K562 (cell line): ENCODE measurements around the gene DCTN5. TPM values are rescaled to one million over a fixed set of nuclear protein-coding genes. Genes with fewer than 3 reads are reported as not detected.

Source experiments
- CEBPB ChIP-seq: fragments of 450-650 bp; IDR thresholded peaks from 2 replicates; pipeline ENCODE4 v1.6.1; 2016; ENCODE audit warnings: missing genetic modification characterization, missing compliant biosample characterization
- CEBPG ChIP-seq, 3 experiments: fragments of 200-800 bp in 1 of 3; sonication (Bioruptor generic) in 1 of 3; sonication (generic) in 1 of 3; formaldehyde crosslinking in 1 of 3; IDR thresholded peaks in 2 of 3; conservative IDR thresholded peaks in 1 of 3; 2 replicates each; pipeline versions ENCODE4 v1.6.1 to v1.8.0; 2016 to 2022; ENCODE audit warnings: missing compliant biosample characterization in 2 of 3, missing genetic modification characterization in 2 of 3, mild to moderate bottlenecking in 1 of 3, missing genetic modification reagents in 1 of 3
- CSDE1 ChIP-seq, 2 experiments: fragments of 450-650 bp; IDR thresholded peaks; 2 replicates each; pipeline ENCODE4 v1.6.1; 2016; ENCODE audit warnings: mild to moderate bottlenecking in 1 of 2
- HIVEP1 ChIP-seq: fragments of 250-450 bp; sonication (Bioruptor Pico); IDR thresholded peaks from 2 replicates; pipeline ENCODE4 v1.4.0; 2020; ENCODE audit warnings: mild to moderate bottlenecking
- MAFK ChIP-seq: IDR thresholded peaks from 2 replicates; pipeline ENCODE4 v1.6.1; 2011; ENCODE audit warnings: low read length, improper control_type of control experiment
- MTA1 ChIP-seq: fragments of 450-650 bp; IDR thresholded peaks from 2 replicates; pipeline ENCODE4 v1.6.1; 2017; ENCODE audit warnings: borderline replicate concordance
- NR4A1 ChIP-seq, 2 experiments: fragments of 250-450 bp in 1 of 2; fragments of 450-650 bp in 1 of 2; sonication (Bioruptor Pico) in 1 of 2; IDR thresholded peaks; 2 replicates each; pipeline versions ENCODE4 v1.4.0 to v1.6.1; 2016 to 2020; ENCODE audit warnings: mild to moderate bottlenecking in 2 of 2, missing compliant biosample characterization in 1 of 2, missing genetic modification characterization in 1 of 2, moderate library complexity in 1 of 2
- PCBP2 ChIP-seq: fragments of 200-400 bp; formaldehyde crosslinking; IDR thresholded peaks from 2 replicates; pipeline ENCODE4 v1.6.1; 2018; ENCODE audit warnings: low read length, low read depth, mild to moderate bottlenecking, moderate library complexity; ENCODE audit not compliant: poor library complexity, severe bottlenecking
- SIRT6 ChIP-seq: IDR thresholded peaks from one replicate; pipeline ENCODE4 v1.6.1; 2012; ENCODE audit warnings: low read depth, mild to moderate bottlenecking, control low read depth, inconsistent platforms, low read length, moderate library complexity
- TRIM24 ChIP-seq, 2 experiments: fragments of 450-650 bp; IDR thresholded peaks; 2 replicates each; pipeline ENCODE4 v1.6.1; 2016
- ZC3H4 ChIP-seq: sonication (generic); formaldehyde crosslinking; IDR thresholded peaks from 2 replicates; pipeline ENCODE4 v1.9.0; 2021; ENCODE audit warnings: missing genetic modification reagents, borderline replicate concordance
- ZEB2 ChIP-seq: fragments of 450-650 bp; IDR thresholded peaks from 2 replicates; pipeline ENCODE4 v1.6.1; 2016
- ZFP1 ChIP-seq: fragments of 450-650 bp; formaldehyde crosslinking; IDR thresholded peaks from 2 replicates; pipeline ENCODE4 v1.4.0; 2020; ENCODE audit warnings: mild to moderate bottlenecking, mixed read lengths
- ZNF121 ChIP-seq: sonication (generic); formaldehyde crosslinking; conservative IDR thresholded peaks from 2 replicates; pipeline ENCODE4 v1.8.0; 2022; ENCODE audit warnings: missing genetic modification reagents
- ZNF175 ChIP-seq: fragments of 200-800 bp; sonication (Bioruptor generic); IDR thresholded peaks from 2 replicates; pipeline ENCODE4 v1.6.1; 2016; ENCODE audit warnings: low read depth, mild to moderate bottlenecking, missing genetic modification characterization, missing compliant biosample characterization
- ZNF316 ChIP-seq: fragments of 450-650 bp; IDR thresholded peaks from 2 replicates; pipeline ENCODE4 v1.6.1; 2016
- polyA plus RNA-seq, 8 experiments: library from polyadenylated mRNA; depleted of rRNA in 4 of 8; stranded (reverse) in 5 of 8; unstranded in 3 of 8; fragments of >200 nt; fragmentation: Nextera tagmentation in 2 of 8; fragmentation: Illumina TruSeq in 1 of 8; extraction: Ambion mirVana in 2 of 8; extraction: Trizol in 1 of 8; gene quantifications; 2 replicates each; pipeline versions ENCODE4 v1.2.1 to v1.2.3, GENCODE V29; 2011 to 2014; ENCODE audit warnings: inconsistent platforms in 1 of 8, missing spikeins in 1 of 8
- total RNA-seq, 7 experiments: library from RNA; depleted of rRNA in 6 of 7; stranded (reverse); fragments of >200 nt in 6 of 7; fragmentation: Illumina TruSeq in 2 of 7; extraction: Trizol in 2 of 7; gene quantifications; 2 replicates each; pipeline versions ENCODE4 v1.2.1 to v1.2.3, GENCODE V29; 2011 to 2021; ENCODE audit warnings: low replicate concordance in 1 of 7
- TF ChIP-seq, protein P1 (sequence below): fragments of 200-600 bp; sonication (generic); IDR thresholded peaks from one replicate; pipeline ENCODE4 v1.6.1; 2012; ENCODE audit warnings: mild to moderate bottlenecking, low read depth, low read length, inconsistent platforms
- TF ChIP-seq, protein P2 (sequence below), 2 experiments: fragments of 450-650 bp in 1 of 2; sonication (generic) in 1 of 2; formaldehyde crosslinking in 1 of 2; IDR thresholded peaks in 1 of 2; conservative IDR thresholded peaks in 1 of 2; 2 replicates each; pipeline versions ENCODE4 v1.6.1 to v1.8.1; 2016 to 2023; ENCODE audit warnings: mild to moderate bottlenecking in 2 of 2, moderate library complexity in 2 of 2, inconsistent platforms in 1 of 2, missing genetic modification reagents in 1 of 2

The DCTN5 gene
- total and polyA plus RNA-seq, 9 of the 15 experiments (the other 6 are each of a cell fraction or from before 2014, with no cell fraction given) = 35.8 to 149 (median 75.9) TPM

GRCh38 chr16:23667355-23667659 lies 26.0 kb downstream of the DCTN5 start (continued):
- TF ChIP-seq, protein P1, sequence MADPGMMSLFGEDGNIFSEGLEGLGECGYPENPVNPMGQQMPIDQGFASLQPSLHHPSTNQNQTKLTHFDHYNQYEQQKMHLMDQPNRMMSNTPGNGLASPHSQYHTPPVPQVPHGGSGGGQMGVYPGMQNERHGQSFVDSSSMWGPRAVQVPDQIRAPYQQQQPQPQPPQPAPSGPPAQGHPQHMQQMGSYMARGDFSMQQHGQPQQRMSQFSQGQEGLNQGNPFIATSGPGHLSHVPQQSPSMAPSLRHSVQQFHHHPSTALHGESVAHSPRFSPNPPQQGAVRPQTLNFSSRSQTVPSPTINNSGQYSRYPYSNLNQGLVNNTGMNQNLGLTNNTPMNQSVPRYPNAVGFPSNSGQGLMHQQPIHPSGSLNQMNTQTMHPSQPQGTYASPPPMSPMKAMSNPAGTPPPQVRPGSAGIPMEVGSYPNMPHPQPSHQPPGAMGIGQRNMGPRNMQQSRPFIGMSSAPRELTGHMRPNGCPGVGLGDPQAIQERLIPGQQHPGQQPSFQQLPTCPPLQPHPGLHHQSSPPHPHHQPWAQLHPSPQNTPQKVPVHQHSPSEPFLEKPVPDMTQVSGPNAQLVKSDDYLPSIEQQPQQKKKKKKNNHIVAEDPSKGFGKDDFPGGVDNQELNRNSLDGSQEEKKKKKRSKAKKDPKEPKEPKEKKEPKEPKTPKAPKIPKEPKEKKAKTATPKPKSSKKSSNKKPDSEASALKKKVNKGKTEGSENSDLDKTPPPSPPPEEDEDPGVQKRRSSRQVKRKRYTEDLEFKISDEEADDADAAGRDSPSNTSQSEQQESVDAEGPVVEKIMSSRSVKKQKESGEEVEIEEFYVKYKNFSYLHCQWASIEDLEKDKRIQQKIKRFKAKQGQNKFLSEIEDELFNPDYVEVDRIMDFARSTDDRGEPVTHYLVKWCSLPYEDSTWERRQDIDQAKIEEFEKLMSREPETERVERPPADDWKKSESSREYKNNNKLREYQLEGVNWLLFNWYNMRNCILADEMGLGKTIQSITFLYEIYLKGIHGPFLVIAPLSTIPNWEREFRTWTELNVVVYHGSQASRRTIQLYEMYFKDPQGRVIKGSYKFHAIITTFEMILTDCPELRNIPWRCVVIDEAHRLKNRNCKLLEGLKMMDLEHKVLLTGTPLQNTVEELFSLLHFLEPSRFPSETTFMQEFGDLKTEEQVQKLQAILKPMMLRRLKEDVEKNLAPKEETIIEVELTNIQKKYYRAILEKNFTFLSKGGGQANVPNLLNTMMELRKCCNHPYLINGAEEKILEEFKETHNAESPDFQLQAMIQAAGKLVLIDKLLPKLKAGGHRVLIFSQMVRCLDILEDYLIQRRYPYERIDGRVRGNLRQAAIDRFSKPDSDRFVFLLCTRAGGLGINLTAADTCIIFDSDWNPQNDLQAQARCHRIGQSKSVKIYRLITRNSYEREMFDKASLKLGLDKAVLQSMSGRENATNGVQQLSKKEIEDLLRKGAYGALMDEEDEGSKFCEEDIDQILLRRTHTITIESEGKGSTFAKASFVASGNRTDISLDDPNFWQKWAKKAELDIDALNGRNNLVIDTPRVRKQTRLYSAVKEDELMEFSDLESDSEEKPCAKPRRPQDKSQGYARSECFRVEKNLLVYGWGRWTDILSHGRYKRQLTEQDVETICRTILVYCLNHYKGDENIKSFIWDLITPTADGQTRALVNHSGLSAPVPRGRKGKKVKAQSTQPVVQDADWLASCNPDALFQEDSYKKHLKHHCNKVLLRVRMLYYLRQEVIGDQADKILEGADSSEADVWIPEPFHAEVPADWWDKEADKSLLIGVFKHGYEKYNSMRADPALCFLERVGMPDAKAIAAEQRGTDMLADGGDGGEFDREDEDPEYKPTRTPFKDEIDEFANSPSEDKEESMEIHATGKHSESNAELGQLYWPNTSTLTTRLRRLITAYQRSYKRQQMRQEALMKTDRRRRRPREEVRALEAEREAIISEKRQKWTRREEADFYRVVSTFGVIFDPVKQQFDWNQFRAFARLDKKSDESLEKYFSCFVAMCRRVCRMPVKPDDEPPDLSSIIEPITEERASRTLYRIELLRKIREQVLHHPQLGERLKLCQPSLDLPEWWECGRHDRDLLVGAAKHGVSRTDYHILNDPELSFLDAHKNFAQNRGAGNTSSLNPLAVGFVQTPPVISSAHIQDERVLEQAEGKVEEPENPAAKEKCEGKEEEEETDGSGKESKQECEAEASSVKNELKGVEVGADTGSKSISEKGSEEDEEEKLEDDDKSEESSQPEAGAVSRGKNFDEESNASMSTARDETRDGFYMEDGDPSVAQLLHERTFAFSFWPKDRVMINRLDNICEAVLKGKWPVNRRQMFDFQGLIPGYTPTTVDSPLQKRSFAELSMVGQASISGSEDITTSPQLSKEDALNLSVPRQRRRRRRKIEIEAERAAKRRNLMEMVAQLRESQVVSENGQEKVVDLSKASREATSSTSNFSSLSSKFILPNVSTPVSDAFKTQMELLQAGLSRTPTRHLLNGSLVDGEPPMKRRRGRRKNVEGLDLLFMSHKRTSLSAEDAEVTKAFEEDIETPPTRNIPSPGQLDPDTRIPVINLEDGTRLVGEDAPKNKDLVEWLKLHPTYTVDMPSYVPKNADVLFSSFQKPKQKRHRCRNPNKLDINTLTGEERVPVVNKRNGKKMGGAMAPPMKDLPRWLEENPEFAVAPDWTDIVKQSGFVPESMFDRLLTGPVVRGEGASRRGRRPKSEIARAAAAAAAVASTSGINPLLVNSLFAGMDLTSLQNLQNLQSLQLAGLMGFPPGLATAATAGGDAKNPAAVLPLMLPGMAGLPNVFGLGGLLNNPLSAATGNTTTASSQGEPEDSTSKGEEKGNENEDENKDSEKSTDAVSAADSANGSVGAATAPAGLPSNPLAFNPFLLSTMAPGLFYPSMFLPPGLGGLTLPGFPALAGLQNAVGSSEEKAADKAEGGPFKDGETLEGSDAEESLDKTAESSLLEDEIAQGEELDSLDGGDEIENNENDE = no peak
- TF ChIP-seq PCBP2 = no peak
- no peak for TF ChIP-seq ZEB2
- no peak for TF ChIP-seq SIRT6
- no peak for TF ChIP-seq MAFK
- no peak for TF ChIP-seq HIVEP1 (CRISPR knock-in tag)
- peak; percentile 81 to 88 for TF ChIP-seq TRIM24 (IDR thresholded peaks at IDR 0.05)
- TF ChIP-seq ZC3H4 = no peak
- TF ChIP-seq ZNF316 = no peak
- no peak for TF ChIP-seq NR4A1 (CRISPR knock-in tag; IDR thresholded peaks at IDR 0.05)
- no peak for TF ChIP-seq NR4A1 (tag; IDR thresholded peaks at IDR 0.05)
- no peak for TF ChIP-seq CSDE1 (IDR thresholded peaks at IDR 0.05)
- TF ChIP-seq ZNF175 = no peak
- no peak for TF ChIP-seq ZFP1
- no peak; the same call in 1 of the 2 replicates for TF ChIP-seq CEBPB (tag)
- TF ChIP-seq, protein P2, sequence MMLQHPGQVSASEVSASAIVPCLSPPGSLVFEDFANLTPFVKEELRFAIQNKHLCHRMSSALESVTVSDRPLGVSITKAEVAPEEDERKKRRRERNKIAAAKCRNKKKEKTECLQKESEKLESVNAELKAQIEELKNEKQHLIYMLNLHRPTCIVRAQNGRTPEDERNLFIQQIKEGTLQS (IDR thresholded peaks at IDR 0.05) = no peak
- TF ChIP-seq, protein P2 (CRISPR knock-in tag; conservative IDR thresholded peaks at IDR 0.05) = 0 out of 2 replicates have a peak, but pooled peaks have one; percentile 10
- no peak for TF ChIP-seq CEBPG (CRISPR knock-in tag; IDR thresholded peaks at IDR 0.05)
- TF ChIP-seq CEBPG (tag; conservative IDR thresholded peaks at IDR 0.05 in 1 of 2, IDR thresholded peaks at IDR 0.05 in 1 of 2) = no peak
- no peak for TF ChIP-seq ZNF121 (CRISPR knock-in tag)
- TF ChIP-seq MTA1 = no peak
